HCT116 (cell line): ENCODE data around the gene ZCCHC10.

Experiments used
- ELF1 ChIP-seq: IDR thresholded peaks from 2 replicates; pipeline ENCODE4 v1.6.1; 2012; ENCODE audit warnings: low read depth, borderline replicate concordance
- FOSL1 ChIP-seq: IDR thresholded peaks from 2 replicates; pipeline ENCODE4 v1.6.1; 2012; ENCODE audit warnings: low read depth
- POLR2A ChIP-seq: IDR thresholded peaks from 2 replicates; pipeline ENCODE4 v1.7.0; 2011; ENCODE audit warnings: borderline replicate concordance; ENCODE audit not compliant: insufficient read depth, insufficient read length; ENCODE audit errors: extremely low read depth
- POLR2AphosphoS5 ChIP-seq: IDR thresholded peaks from 2 replicates; pipeline ENCODE4 v1.6.1; 2011; ENCODE audit warnings: mild to moderate bottlenecking, low read depth, low read length, moderate library complexity
- SP1 ChIP-seq: IDR thresholded peaks from 2 replicates; pipeline ENCODE4 v1.6.1; 2012; ENCODE audit warnings: low read depth
- TCF7L2 ChIP-seq: IDR thresholded peaks from 2 replicates; pipeline ENCODE4 v1.7.0; 2011; ENCODE audit warnings: borderline replicate concordance, inconsistent platforms; ENCODE audit not compliant: insufficient read depth, insufficient read length; ENCODE audit errors: extremely low read depth
- ZNF274 ChIP-seq: fragments of 200-500 bp; sonication (Bioruptor generic); IDR thresholded peaks from 2 replicates; pipeline ENCODE4 v1.6.1; 2014; ENCODE audit warnings: mild to moderate bottlenecking, low read depth, low read length, inconsistent platforms
- TF ChIP-seq, protein P1 (sequence below), 3 experiments: fragments of 200-600 bp in 1 of 3; sonication (generic) in 1 of 3; IDR thresholded peaks in 2 of 3; conservative IDR thresholded peaks in 1 of 3; 2 replicates each; pipeline ENCODE4 v1.5.1; 2012 to 2017; ENCODE audit warnings: low read depth in 2 of 3, low read length in 2 of 3, antibody characterized with exemption in 1 of 3, borderline replicate concordance in 1 of 3, control low read depth in 1 of 3, mild to moderate bottlenecking in 1 of 3, mixed read lengths in 1 of 3, mixed run types in 1 of 3, moderate library complexity in 1 of 3; ENCODE audit not compliant: insufficient read depth in 1 of 3

DNA sequence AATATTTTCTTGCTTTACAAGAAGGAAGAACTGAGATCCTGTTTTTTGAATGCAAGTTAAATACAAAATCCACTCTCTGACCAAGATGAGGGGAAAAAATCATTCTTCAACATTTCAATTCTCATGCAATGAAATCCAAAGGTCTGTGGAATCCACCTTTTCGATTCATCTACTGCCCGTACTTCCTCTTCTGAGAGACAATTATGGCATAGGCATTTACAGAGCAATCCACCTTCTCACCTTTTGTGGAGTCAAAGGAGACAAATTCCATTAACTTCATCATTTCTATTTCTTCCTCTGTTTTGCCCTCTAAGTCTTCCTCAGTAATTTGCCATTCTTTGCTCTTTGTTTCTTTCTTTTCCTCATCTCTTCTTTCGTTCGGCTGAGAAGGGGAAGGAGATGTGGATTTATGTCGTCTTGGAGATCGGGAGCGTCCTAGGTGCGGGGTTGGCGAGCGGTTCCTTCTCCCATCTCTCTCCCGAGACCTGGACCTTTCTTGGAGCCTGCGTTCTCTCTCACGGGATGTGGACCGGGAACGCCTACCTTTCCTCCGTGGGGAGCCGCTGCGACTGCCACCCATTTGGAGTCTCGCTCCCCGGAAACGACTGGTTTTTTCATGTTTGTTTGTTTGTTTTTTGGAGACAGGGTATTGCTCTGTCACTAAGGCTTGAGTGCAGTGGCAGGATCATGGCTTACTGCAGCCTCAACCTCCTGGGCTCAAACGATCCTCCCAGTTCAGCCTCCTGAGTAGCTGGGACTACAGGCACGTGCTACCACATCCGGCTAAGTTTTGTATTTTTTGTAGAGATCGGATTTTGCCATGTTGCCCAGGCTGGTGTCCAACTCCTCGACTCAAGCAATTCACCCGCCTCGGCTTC is 38.6 kb downstream of the ZCCHC10 start:
- TF ChIP-seq ZNF274, result no peak
- TF ChIP-seq, protein P1, sequence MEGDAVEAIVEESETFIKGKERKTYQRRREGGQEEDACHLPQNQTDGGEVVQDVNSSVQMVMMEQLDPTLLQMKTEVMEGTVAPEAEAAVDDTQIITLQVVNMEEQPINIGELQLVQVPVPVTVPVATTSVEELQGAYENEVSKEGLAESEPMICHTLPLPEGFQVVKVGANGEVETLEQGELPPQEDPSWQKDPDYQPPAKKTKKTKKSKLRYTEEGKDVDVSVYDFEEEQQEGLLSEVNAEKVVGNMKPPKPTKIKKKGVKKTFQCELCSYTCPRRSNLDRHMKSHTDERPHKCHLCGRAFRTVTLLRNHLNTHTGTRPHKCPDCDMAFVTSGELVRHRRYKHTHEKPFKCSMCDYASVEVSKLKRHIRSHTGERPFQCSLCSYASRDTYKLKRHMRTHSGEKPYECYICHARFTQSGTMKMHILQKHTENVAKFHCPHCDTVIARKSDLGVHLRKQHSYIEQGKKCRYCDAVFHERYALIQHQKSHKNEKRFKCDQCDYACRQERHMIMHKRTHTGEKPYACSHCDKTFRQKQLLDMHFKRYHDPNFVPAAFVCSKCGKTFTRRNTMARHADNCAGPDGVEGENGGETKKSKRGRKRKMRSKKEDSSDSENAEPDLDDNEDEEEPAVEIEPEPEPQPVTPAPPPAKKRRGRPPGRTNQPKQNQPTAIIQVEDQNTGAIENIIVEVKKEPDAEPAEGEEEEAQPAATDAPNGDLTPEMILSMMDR (IDR thresholded peaks at IDR 0.05 in 2 of 3, conservative IDR thresholded peaks at IDR 0.05 in 1 of 3; ENCODE audit: borderline replicate concordance in 1 of 3, insufficient read depth in 1 of 3, low read depth in 2 of 3, low read length in 2 of 3), result no peak
- no peak for TF ChIP-seq SP1
- no peak for TF ChIP-seq POLR2A
- no peak for TF ChIP-seq FOSL1
- TF ChIP-seq ELF1, result no peak
- no peak for TF ChIP-seq TCF7L2
- no peak for TF ChIP-seq POLR2AphosphoS5
